Thymus (tissue), 11 donors: ENCODE measurements around the gene SLC35E1. TPM values are rescaled to one million over a fixed set of nuclear protein-coding genes. Genes with fewer than 3 reads are reported as not detected.

ENCODE experiments used
- DNase-seq, 9 donors: peaks; one replicate each; pipeline ENCODE4 v3.0.0-alpha.2; 2013; ENCODE audit warnings: low spot score in 9 of 9, low read depth in 6 of 9, missing footprints in 1 of 9
- H3K27ac ChIP-seq, 2 donors: one replicate each; pipeline ENCODE4 v1.5.1; 2013; ENCODE audit warnings: control low read depth in 1 of 2, low read depth in 1 of 2, low read length in 1 of 2, mild to moderate bottlenecking in 1 of 2, moderate library complexity in 1 of 2
- H3K27me3 ChIP-seq, 2 donors: one replicate each; pipeline ENCODE4 v1.5.1; 2013; ENCODE audit warnings: low read length in 1 of 2; ENCODE audit not compliant: control insufficient read depth in 2 of 2, insufficient read depth in 1 of 2
- H3K36me3 ChIP-seq, 2 donors: one replicate each; pipeline ENCODE4 v1.5.1; 2013; ENCODE audit warnings: low read length in 1 of 2, mild to moderate bottlenecking in 1 of 2, moderate library complexity in 1 of 2; ENCODE audit not compliant: control insufficient read depth in 2 of 2, insufficient read depth in 2 of 2
- H3K4me1 ChIP-seq, 2 donors: one replicate each; pipeline ENCODE4 v1.5.1; 2013; ENCODE audit warnings: low read length in 2 of 2; ENCODE audit not compliant: control insufficient read depth in 2 of 2, insufficient read depth in 2 of 2
- H3K4me3 ChIP-seq, 2 donors: one replicate each; pipeline ENCODE4 v1.5.1; 2013; ENCODE audit warnings: low read length in 2 of 2, control low read depth in 1 of 2, mild to moderate bottlenecking in 1 of 2
- H3K9me3 ChIP-seq, 2 donors: one replicate each; pipeline ENCODE4 v1.5.1; 2013; ENCODE audit warnings: low read length in 1 of 2, mild to moderate bottlenecking in 1 of 2; ENCODE audit not compliant: control insufficient read depth in 2 of 2, insufficient read depth in 1 of 2
- WGBS: extraction: QIAGEN DNeasy Blood & Tissue Kit; methylation state at CpG from one replicate; pipeline ENCODE4 v1.1.7; 2013; 5-methylcytosine and 5-hydroxymethylcytosine counted together
- polyA plus RNA-seq: library from polyadenylated mRNA; stranded (reverse); fragments of 200-250 nt; gene quantifications from one replicate; pipeline ENCODE4 v1.2.3, GENCODE V29; 2013
- total RNA-seq: library from RNA; stranded (reverse); fragments of 120-200 nt; gene quantifications from one replicate; pipeline ENCODE4 v1.2.4, GENCODE V29; 2013
- donor health status: healthy.

Gene SLC35E1
- total and polyA plus RNA-seq, 2 donors, result 13.1 to 31.3 TPM

DNA sequence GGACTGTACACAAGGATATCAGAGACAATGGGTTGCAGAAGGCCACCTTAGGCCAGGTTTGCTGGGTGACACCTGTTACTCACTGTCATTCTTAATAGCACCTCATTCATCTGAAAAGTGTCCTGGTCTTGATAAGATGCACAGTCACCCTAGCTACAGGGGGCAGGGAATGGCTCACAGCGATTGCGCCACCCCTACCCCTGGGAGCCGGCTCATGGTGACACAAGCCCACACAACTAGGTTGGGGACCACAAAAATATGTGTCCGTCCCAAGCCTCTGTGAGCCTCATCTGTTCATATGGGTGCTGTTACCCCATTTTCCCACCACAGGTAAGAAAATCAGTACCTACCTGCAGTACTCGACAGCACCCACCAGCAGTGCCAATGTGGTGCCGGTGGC is 32.4 kb upstream of the SLC35E1 start:
- no peak overlapping the region for H3K27ac ChIP-seq
- WGBS, result 98% methylated on average over 6 of the region's 6 CpGs
- no peaks in the 10 kb centered on the region for H3K9me3 ChIP-seq
- no peak overlapping the region for H3K4me3 ChIP-seq
- no peak for DNase-seq
- H3K27me3 ChIP-seq, result no peaks in the 10 kb centered on the region
- H3K4me1 ChIP-seq, result peaks cover 0 to 3% of the 10 kb centered on the region in 2 donors
- peaks cover 7 to 9% of the 10 kb centered on the region in 2 donors for H3K36me3 ChIP-seq

DNA sequence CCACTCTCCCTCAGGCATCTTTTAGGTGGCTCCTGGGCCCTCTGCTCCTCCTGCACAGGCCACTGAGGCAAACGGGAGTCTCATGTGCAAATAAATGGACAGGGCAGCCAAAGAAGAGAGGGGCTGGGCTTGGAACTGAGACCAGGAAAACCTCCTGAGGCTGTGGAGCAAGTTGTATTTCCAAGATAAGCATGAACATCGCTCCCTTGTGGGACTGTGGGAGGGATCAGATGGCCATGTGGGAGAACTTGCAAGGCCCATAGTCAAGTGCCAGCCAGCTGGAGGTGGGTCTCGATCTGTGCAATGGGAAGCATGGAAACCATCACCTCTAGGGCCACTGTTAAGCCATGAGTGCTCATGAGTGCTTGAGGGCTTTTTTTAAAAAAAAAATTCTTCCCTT is 30.9 kb upstream of the SLC35E1 start:
- WGBS, result 95% methylated on average over 3 of the region's 3 CpGs
- Histone ChIP-seq H3K36me3 (peaks cover 7 to 9% of the 10 kb centered on the region in 2 donors), H3K4me3 (no peak overlapping the region), H3K27ac (no peak overlapping the region), H3K9me3 (no peaks in the 10 kb centered on the region), H3K4me1 (peaks cover 0 to 3% of the 10 kb centered on the region in 2 donors), H3K27me3 (no peaks in the 10 kb centered on the region)
- DNase-seq, result no peak

DNA sequence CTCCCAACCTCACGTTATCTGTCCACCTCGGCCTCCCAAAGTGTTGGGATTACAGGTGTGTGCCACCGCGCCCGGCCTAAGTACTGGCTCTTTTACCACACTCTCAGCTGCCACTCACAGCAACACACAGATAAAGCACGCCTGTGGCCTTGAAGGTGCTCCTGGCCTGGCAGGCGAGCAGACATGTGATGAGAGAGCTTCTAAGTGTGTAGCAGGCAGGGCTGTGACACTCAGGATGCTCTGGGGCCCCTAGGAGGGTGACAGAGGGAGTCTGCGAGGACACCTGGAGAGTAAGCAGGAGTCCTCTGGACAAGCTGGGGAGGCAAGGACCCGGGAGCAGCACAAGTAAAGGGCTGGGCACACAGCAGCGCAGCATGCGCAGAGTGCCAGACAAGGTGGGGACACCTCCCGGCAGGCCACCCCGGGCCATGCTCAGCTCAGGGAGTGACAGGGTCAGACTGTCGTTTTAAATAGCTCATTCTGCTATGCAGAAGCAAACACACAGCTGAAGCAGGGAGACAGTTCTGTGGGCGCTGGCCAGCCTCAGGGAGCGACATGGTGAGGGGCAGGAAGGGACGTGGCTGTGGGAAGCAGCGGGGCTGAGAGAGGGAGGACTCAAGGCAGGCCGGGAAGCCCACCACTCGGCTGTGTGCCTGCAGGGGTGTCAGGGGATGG is 29.3 kb upstream of the SLC35E1 start:
- no peaks in the 10 kb centered on the region for H3K9me3 ChIP-seq
- peaks cover 0 to 3% of the 10 kb centered on the region in 2 donors for H3K4me1 ChIP-seq
- H3K27me3 ChIP-seq, result no peaks in the 10 kb centered on the region
- peaks cover under 1 to 9% of the 10 kb centered on the region in 2 donors for H3K36me3 ChIP-seq
- 97% methylated on average over 20 of the region's 20 CpGs for WGBS
- no peak overlapping the region for H3K27ac ChIP-seq
- DNase-seq, result no peak
- no peak overlapping the region for H3K4me3 ChIP-seq

DNA sequence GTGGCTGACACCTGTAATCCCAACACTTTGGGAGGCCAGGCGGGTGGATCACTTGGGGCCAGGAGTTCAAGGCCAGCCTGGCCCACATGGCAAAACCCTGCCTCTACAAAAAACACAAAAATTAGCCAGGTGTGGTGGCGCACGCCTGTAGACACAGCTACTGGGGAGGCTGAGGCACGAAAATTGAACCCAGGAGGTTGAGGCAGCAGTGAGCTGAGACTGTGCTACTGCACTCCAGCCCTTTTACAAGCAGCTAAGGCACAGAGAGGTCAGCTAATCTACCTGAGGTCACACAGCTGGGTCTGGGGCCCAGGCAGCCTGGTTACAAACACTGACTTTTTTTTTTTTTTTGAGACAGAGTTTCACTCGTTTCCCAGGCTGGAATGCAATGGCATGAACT is 28.6 kb upstream of the SLC35E1 start:
- 97% methylated on average over 5 of the region's 5 CpGs for WGBS
- Histone ChIP-seq H3K27me3 (no peaks in the 10 kb centered on the region), H3K4me1 (peaks cover 0 to 3% of the 10 kb centered on the region in 2 donors), H3K4me3 (no peak overlapping the region), H3K36me3 (peaks cover 0 to 9% of the 10 kb centered on the region in 2 donors), H3K27ac (no peak overlapping the region), H3K9me3 (no peaks in the 10 kb centered on the region)
- DNase-seq, result no peak

- Histone ChIP-seq H3K4me3 (no peak overlapping the region), H3K36me3 (peaks cover 0 to 3% of the 10 kb centered on the region in 2 donors), H3K27ac (no peak overlapping the region), H3K9me3 (no peaks in the 10 kb centered on the region), H3K4me1 (peaks cover 5 to 12% of the 10 kb centered on the region in 2 donors), H3K27me3 (no peaks in the 10 kb centered on the region)
- DNase-seq, result no peak
- WGBS, result 94% methylated on average over 6 of the region's 6 CpGs
Observed at GRCh38 chr19:16599655-16600346, 27.6 kb upstream of the SLC35E1 start.

- Histone ChIP-seq H3K36me3 (peaks cover 0 to 3% of the 10 kb centered on the region in 2 donors), H3K27me3 (no peaks in the 10 kb centered on the region), H3K27ac (no peak overlapping the region), H3K9me3 (no peaks in the 10 kb centered on the region), H3K4me3 (no peak overlapping the region), H3K4me1 (peaks cover 14 to 22% of the 10 kb centered on the region in 2 donors)
- no peak for DNase-seq
- 95% methylated on average over 4 of the region's 4 CpGs for WGBS
Observed at GRCh38 chr19:16598848-16599247, 26.6 kb upstream of the SLC35E1 start.

DNA sequence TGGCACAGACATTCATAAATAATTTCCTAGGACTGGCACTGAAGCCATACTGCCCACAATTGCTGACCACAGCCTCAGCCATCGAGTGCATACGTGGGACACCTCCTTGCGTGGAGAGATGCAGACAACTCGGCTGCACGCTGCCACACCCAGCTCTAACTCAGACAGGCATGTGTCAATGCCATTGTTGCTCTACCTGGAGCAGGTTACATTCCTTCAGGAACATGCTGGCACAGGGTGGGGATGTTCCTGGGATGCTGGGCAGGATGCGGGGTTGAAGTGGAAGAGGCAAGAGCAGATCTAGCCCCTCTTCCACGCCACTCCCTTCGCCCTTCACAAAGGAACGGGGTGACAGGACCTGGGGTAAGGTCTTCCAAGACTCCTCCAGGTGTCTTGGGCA is 24.2 kb upstream of the SLC35E1 start:
- Histone ChIP-seq H3K27ac (no peak overlapping the region), H3K4me1 (peaks cover 19 to 40% of the 10 kb centered on the region in 2 donors), H3K9me3 (no peaks in the 10 kb centered on the region), H3K27me3 (no peaks in the 10 kb centered on the region), H3K36me3 (no peaks in the 10 kb centered on the region), H3K4me3 (no peak overlapping the region)
- 98% methylated on average over 9 of the region's 9 CpGs for WGBS
- no peak for DNase-seq

- Histone ChIP-seq H3K4me1 (peaks cover 19 to 38% of the 10 kb centered on the region in 2 donors), H3K36me3 (no peaks in the 10 kb centered on the region), H3K27me3 (no peaks in the 10 kb centered on the region), H3K27ac (peak overlapping the region in 1 of 2 donors; percentile 32), H3K4me3 (no peak overlapping the region), H3K9me3 (no peaks in the 10 kb centered on the region)
- DNase-seq, result no peak
- WGBS, result 85% methylated on average over 8 of the region's 8 CpGs
Observed at GRCh38 chr19:16595097-16595496, 22.9 kb upstream of the SLC35E1 start.

DNA sequence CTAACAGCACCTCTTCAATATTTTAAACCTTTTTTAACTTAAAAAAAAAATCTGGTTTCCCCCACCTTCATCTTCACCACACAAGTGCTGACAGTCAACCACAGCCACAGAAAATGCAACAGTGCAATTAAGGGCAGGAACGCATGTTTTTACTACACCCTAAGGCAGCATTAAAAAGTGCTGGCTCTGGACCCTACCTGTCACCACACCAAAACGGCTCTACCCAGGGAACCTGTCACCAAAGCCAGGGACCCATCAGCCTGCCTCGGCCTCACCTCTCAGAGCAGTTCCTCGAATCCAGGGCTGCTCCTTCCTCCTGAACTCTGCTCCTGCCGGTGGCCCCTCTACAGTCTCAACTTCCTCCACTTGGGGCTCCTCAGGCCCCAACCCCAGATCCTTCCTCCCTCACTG is 22.5 kb upstream of the SLC35E1 start:
- peak in 2 of 9 donors; percentile 29 to 68 for DNase-seq
- Histone ChIP-seq H3K4me1 (peaks cover 19 to 42% of the 10 kb centered on the region in 2 donors), H3K27me3 (no peaks in the 10 kb centered on the region), H3K36me3 (no peaks in the 10 kb centered on the region), H3K27ac (peak overlapping the region in 1 of 2 donors; percentile 32), H3K9me3 (no peaks in the 10 kb centered on the region), H3K4me3 (peak overlapping the region in 1 of 2 donors; percentile 8)
- 10% methylated on average over 5 of the region's 5 CpGs for WGBS
